Measurements from ENCODE around the gene F10. TPM values are rescaled to one million over a fixed set of nuclear protein-coding genes. Genes with fewer than 3 reads are reported as not detected.

F10 gene
- total RNA-seq, 1 experiment from 2014 or later = not detected

DNA sequence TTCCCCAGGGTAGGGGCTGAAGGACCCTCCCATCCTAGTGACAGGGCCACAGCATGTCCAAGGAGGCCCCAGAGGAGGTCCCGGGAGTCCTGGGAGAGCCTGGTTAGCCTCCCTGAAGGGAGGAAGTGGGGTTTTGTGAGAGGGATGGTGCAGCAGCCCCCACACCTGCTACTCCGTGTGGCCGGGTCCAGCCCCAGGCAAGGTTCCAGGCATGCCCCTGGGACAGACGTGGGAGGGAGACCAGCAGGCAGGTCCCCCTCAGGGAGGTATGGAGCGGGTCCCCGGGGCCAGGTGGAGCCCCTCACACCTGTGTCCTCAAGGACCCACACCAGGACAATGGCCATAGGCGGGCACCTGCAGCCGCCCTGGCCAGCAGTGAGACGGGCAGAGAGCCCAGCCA lies 19.0 kb upstream of the F10 start:
- Histone ChIP-seq H2AFZ (ENCODE audit: low read length) (no peak overlapping the region), H3K27ac (ENCODE audit: low read length) (no peak overlapping the region), H3K4me2 (ENCODE audit: low read length) (no peak overlapping the region), H3K9me3 (ENCODE audit: low read length) (no peaks in the 10 kb centered on the region), H3K9me2 (replicated peaks; ENCODE audit: low read length) (no peaks in the 10 kb centered on the region), H3F3A (ENCODE audit: low read length, unreplicated experiment) (no peaks in the 10 kb centered on the region), H3K36me3 (ENCODE audit: low read depth, low read length) (no peaks in the 10 kb centered on the region), H4K20me1 (ENCODE audit: low read length) (no peaks in the 10 kb centered on the region), H3K9ac (ENCODE audit: low read length) (no peak overlapping the region), H3K27me3 (ENCODE audit: low read length) (no peaks in the 10 kb centered on the region), H3K4me3 (ENCODE audit: low read length) (no peak overlapping the region), H3K4me1 (ENCODE audit: insufficient read depth, low read length) (no peaks in the 10 kb centered on the region), H3K79me2 (ENCODE audit: low read length) (no peaks in the 10 kb centered on the region)
- intact Hi-C loops (cut with micrococcal nuclease) = no loop called here
- TF ChIP-seq CTCF (conservative IDR thresholded peaks at IDR 0.05; ENCODE audit: low read depth, low read length) (no peak), EZH2 (IDR thresholded peaks at IDR 0.05; ENCODE audit: low read length, unreplicated experiment) (no peak), EZH2phosphoT487 (IDR thresholded peaks at IDR 0.05; ENCODE audit: borderline replicate concordance, low read length) (no peak)
- DNase-seq = no peak
- CTCF ChIA-PET = no interaction called here
- POLR2A ChIA-PET (ENCODE audit: unreplicated experiment) = no interaction called here
- ATAC-seq = no peak
- BruUV-seq (replicated peaks) = no TSS peak

DNA sequence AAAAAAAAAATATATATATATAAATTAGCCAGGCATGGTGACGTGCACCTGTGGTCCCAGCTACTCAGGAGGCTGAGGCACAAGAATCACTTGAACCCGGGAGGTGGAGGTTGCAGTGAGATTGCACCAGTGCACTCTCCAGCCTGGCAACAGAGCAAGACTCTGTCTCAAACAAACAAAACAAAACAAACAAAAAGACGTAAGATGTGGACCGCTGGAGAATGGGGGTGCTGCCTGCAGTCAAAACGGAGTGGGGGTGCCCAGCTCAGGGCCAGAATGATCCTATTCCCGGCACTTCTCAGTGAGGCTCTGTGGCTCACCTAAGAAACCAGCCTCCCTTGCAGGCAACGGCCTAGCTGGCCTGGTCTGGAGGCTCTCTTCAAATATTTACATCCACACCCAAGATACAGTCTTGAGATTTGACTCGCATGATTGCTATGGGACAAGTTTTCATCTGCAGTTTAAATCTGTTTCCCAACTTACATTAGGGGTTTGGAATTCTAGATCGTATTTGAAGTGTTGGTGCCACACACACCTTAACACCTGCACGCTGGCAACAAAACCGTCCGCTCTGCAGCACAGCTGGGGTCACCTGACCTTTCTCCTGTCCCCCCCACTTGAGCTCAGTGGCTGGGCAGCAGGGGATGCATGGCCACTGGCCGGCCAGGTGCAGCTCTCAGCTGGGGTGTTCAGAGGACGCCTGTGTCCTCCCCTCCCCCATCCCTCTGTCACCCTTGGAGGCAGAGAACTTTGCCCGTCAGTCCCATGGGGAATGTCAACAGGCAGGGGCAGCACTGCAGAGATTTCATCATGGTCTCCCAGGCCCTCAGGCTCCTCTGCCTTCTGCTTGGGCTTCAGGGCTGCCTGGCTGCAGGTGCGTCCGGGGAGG lies 17.3 kb upstream of the F10 start, which contains the start of gene F7:
F7 (plus strand) TSS at position 760 of the 889 bp plus-strand sequence; CDS start at position 811, 51 bp downstream.
- H3K9me3 ChIP-seq (ENCODE audit: low read length) = no peaks in the 10 kb centered on the region
- no peak within 1 kb of the TSS for H2AFZ ChIP-seq (ENCODE audit: low read length)
- no peak within 1 kb of the TSS for H3K4me3 ChIP-seq (ENCODE audit: low read length)
- DNase-seq (peak; percentile 8), ATAC-seq (peak; percentile 80)
- H3K4me2 ChIP-seq (ENCODE audit: low read length) = no peak within 1 kb of the TSS
- no peaks in the 10 kb centered on the region for H4K20me1 ChIP-seq (ENCODE audit: low read length)
- no peaks in the 10 kb centered on the region for H3K79me2 ChIP-seq (ENCODE audit: low read length)
- ChIA-PET POLR2A (ENCODE audit: unreplicated experiment) (no interaction called here), CTCF (no interaction called here)
- no peaks in the 10 kb centered on the region for H3K4me1 ChIP-seq (ENCODE audit: insufficient read depth, low read length)
- TF ChIP-seq CTCF (conservative IDR thresholded peaks at IDR 0.05; ENCODE audit: low read depth, low read length) (no peak), EZH2phosphoT487 (IDR thresholded peaks at IDR 0.05; ENCODE audit: borderline replicate concordance, low read length) (no peak), EZH2 (IDR thresholded peaks at IDR 0.05; ENCODE audit: low read length, unreplicated experiment) (no peak)
- no TSS peak for BruUV-seq (replicated peaks)
- H3F3A ChIP-seq (ENCODE audit: low read length, unreplicated experiment) = no peaks in the 10 kb centered on the region
- no peak within 1 kb of the TSS for H3K27ac ChIP-seq (ENCODE audit: low read length)
- no peaks in the 10 kb centered on the region for H3K36me3 ChIP-seq (ENCODE audit: low read depth, low read length)
- intact Hi-C loops (cut with micrococcal nuclease) = no loop called here
- no peaks in the 10 kb centered on the region for H3K9me2 ChIP-seq (replicated peaks; ENCODE audit: low read length)
- H3K27me3 ChIP-seq (ENCODE audit: low read length) = no peaks in the 10 kb centered on the region
- H3K9ac ChIP-seq (ENCODE audit: low read length) = no peak within 1 kb of the TSS

DNA sequence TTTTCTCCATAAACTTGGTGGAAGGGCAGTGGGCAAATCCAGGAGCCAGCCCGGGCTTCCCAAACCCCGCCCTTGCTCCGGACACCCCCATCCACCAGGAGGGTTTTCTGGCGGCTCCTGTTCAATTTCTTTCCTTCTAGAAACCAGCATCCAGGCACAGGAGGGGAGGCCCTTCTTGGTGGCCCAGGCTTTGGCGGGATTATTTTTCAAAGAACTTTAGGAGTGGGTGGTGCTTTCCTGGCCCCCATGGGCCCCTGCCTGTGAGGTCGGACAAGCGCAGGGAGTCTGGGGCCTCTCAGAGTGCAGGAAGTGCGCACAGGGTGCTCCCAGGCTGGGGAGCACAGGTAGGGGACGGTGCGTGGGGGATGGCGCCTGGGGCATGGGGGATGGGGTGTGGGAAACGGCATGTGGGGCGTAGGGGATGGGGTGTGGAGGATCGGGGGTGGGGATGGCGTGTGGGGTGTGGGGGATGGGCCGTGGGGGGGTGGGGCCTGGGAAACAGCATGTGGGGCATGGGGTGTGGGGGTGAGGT lies 16.6 kb upstream of the F10 start:
- no peak for TF ChIP-seq CTCF (conservative IDR thresholded peaks at IDR 0.05; ENCODE audit: low read depth, low read length)
- no peak for TF ChIP-seq EZH2phosphoT487 (IDR thresholded peaks at IDR 0.05; ENCODE audit: borderline replicate concordance, low read length)
- no peak for TF ChIP-seq EZH2 (IDR thresholded peaks at IDR 0.05; ENCODE audit: low read length, unreplicated experiment)
- no peak overlapping the region for H3K4me3 ChIP-seq (ENCODE audit: low read length)
- H3K9me3 ChIP-seq (ENCODE audit: low read length) = no peaks in the 10 kb centered on the region
- H3K9ac ChIP-seq (ENCODE audit: low read length) = no peak overlapping the region
- no peaks in the 10 kb centered on the region for H3K9me2 ChIP-seq (replicated peaks; ENCODE audit: low read length)
- no peak overlapping the region for H2AFZ ChIP-seq (ENCODE audit: low read length)
- H4K20me1 ChIP-seq (ENCODE audit: low read length) = no peaks in the 10 kb centered on the region
- no peak overlapping the region for H3K4me2 ChIP-seq (ENCODE audit: low read length)
- no peak overlapping the region for H3K27ac ChIP-seq (ENCODE audit: low read length)
- POLR2A ChIA-PET (ENCODE audit: unreplicated experiment) = no interaction called here
- no peaks in the 10 kb centered on the region for H3K27me3 ChIP-seq (ENCODE audit: low read length)
- BruUV-seq (replicated peaks) = no TSS peak
- H3K36me3 ChIP-seq (ENCODE audit: low read depth, low read length) = no peaks in the 10 kb centered on the region
- H3K79me2 ChIP-seq (ENCODE audit: low read length) = no peaks in the 10 kb centered on the region
- H3F3A ChIP-seq (ENCODE audit: low read length, unreplicated experiment) = no peaks in the 10 kb centered on the region
- ATAC-seq (no peak), DNase-seq (no peak)
- no peaks in the 10 kb centered on the region for H3K4me1 ChIP-seq (ENCODE audit: insufficient read depth, low read length)
- CTCF ChIA-PET = no interaction called here
- intact Hi-C loops (cut with micrococcal nuclease) = no loop called here

Data from PC-3 (cell line).